Keratinocyte (primary cell): ENCODE data around the gene ZNF135. TPM values are rescaled to one million over a fixed set of nuclear protein-coding genes. Genes with fewer than 3 reads are reported as not detected.

Experiments used
- DNase-seq: peaks from one replicate; pipeline ENCODE4 v3.0.0-alpha.2; 2011; ENCODE audit warnings: low read depth, missing footprints, low spot score
- FAIRE-seq: peaks from 2 replicates; lab custom pipeline; 2011; peaks lifted over from hg19 to GRCh38; lab: Jason Lieb, UNC
- H2AFZ ChIP-seq: 2 replicates; pipeline ENCODE4 v1.6.0; 2012; ENCODE audit warnings: low read length, control low read depth, inconsistent platforms; ENCODE audit not compliant: control insufficient read depth
- H3K27ac ChIP-seq: 2 replicates; pipeline ENCODE4 v1.5.1; 2011; ENCODE audit warnings: low read length; ENCODE audit not compliant: control insufficient read depth, insufficient read depth
- H3K27me3 ChIP-seq: 3 replicates; pipeline ENCODE4 v1.6.0; 2011; ENCODE audit warnings: low read length; ENCODE audit not compliant: control insufficient read depth, insufficient read depth; ENCODE audit errors: extremely low read depth
- H3K36me3 ChIP-seq, 2 experiments: 2 replicates in 1 of 2; 3 replicates in 1 of 2; pipeline ENCODE4 v1.5.1; 2011; ENCODE audit warnings: low read length in 2 of 2, mild to moderate bottlenecking in 1 of 2; ENCODE audit not compliant: control insufficient read depth in 2 of 2, insufficient read depth in 2 of 2; ENCODE audit errors: extremely low read depth in 1 of 2
- H3K4me1 ChIP-seq: 3 replicates; pipeline ENCODE4 v1.5.1; 2011; ENCODE audit warnings: low read length; ENCODE audit not compliant: control insufficient read depth, insufficient read depth; ENCODE audit errors: extremely low read depth
- H3K4me2 ChIP-seq: 3 replicates; pipeline ENCODE4 v1.6.0; 2011; ENCODE audit warnings: low read depth, low read length; ENCODE audit not compliant: control insufficient read depth, insufficient read depth; ENCODE audit errors: extremely low read depth
- H3K4me3 ChIP-seq, 3 experiments: fragments of 200-600 bp in 1 of 3; sonication (generic) in 1 of 3; 2 replicates in 2 of 3; 3 replicates in 1 of 3; pipeline ENCODE4 v1.5.1; 2011 to 2016; ENCODE audit warnings: low read length in 3 of 3, mild to moderate bottlenecking in 3 of 3, control low read depth in 2 of 3, inconsistent platforms in 1 of 3, low read depth in 1 of 3, mixed read lengths in 1 of 3, mixed run types in 1 of 3, moderate library complexity in 1 of 3; ENCODE audit not compliant: control insufficient read depth in 2 of 3, insufficient read depth in 2 of 3; ENCODE audit errors: extremely low read depth in 1 of 3
- H3K79me2 ChIP-seq: 2 replicates; pipeline ENCODE4 v1.6.0; 2012; ENCODE audit warnings: low read length; ENCODE audit not compliant: control insufficient read depth, insufficient read depth
- H3K9ac ChIP-seq: 3 replicates; pipeline ENCODE4 v1.6.0; 2011; ENCODE audit warnings: low read length; ENCODE audit not compliant: control insufficient read depth, insufficient read depth; ENCODE audit errors: extremely low read depth
- H3K9me1 ChIP-seq: 3 replicates; pipeline ENCODE4 v1.6.0; 2011; ENCODE audit warnings: low read length; ENCODE audit not compliant: control insufficient read depth, insufficient read depth; ENCODE audit errors: extremely low read depth
- H3K9me3 ChIP-seq: 2 replicates; pipeline ENCODE4 v1.5.1; 2012; ENCODE audit warnings: low read depth, low read length; ENCODE audit not compliant: control insufficient read depth
- H4K20me1 ChIP-seq: 3 replicates; pipeline ENCODE4 v1.6.0; 2011; ENCODE audit warnings: low read length; ENCODE audit not compliant: control insufficient read depth, insufficient read depth; ENCODE audit errors: extremely low read depth
- CTCF ChIP-seq, 3 experiments: IDR thresholded peaks in 1 of 3; conservative IDR thresholded peaks in 1 of 3; optimal IDR thresholded peaks in 1 of 3; 2 replicates in 2 of 3; 3 replicates in 1 of 3; pipeline versions ENCODE3 to v1.5.1; 2011; ENCODE audit warnings: low read length in 3 of 3, mild to moderate bottlenecking in 3 of 3, moderate library complexity in 2 of 3, control low read depth in 1 of 3, inconsistent platforms in 1 of 3; ENCODE audit not compliant: insufficient read depth in 2 of 3; ENCODE audit errors: extremely low read depth in 1 of 3
- EZH2 ChIP-seq: IDR thresholded peaks from one replicate; pipeline ENCODE4 v1.6.1; 2012; ENCODE audit warnings: inconsistent platforms, mild to moderate bottlenecking, low read length, moderate library complexity
- dilution Hi-C: fragments of 300-500 bp; cut with MboI; formaldehyde crosslinking; loops from one replicate; pipeline ENCODE4 v1.7.0; 2020; ENCODE audit warnings: low sequenced_read_pairs; ENCODE audit not compliant: extremely low pct_ligation_motif_present
- polyA plus RNA-seq, 5 experiments: library from polyadenylated mRNA; depleted of rRNA in 3 of 5; stranded (reverse) in 3 of 5; stranded (forward) in 1 of 5; unstranded in 1 of 5; fragments of >200 nt; gene quantifications; 1 replicate in 1 of 5; 2 replicates in 3 of 5; 3 replicates in 1 of 5; pipeline versions ENCODE4 v1.2.1 to v1.2.3, GENCODE V29; 2011 to 2012; ENCODE audit warnings: missing spikeins in 2 of 5, low read depth in 1 of 5, low replicate concordance in 1 of 5

The ZNF135 gene
- polyA plus RNA-seq, 1 donor (not counting 4 experiments of a cell fraction or from before 2014, with no cell fraction given) = 3.4 TPM

GRCh38 chr19:58009666-58010301 lies 49.3 kb upstream of the ZNF135 start:
- DNase-seq (peak; percentile 38), FAIRE-seq (peak; percentile 29)
- Histone ChIP-seq H3K9me1 (no peaks in the 10 kb centered on the region), H3K79me2 (peaks cover 7% of the 10 kb centered on the region), H3K4me2 (peak overlapping the region; percentile 93), H3K4me1 (peaks cover 14% of the 10 kb centered on the region), H3K9ac (peak overlapping the region; percentile 79), H3K4me3 (peak overlapping the region; percentile 46 to 85 (median 65)), H3K9me3 (peaks cover 24% of the 10 kb centered on the region), H3K27ac (peak overlapping the region; percentile 86), H4K20me1 (no peaks in the 10 kb centered on the region), H3K27me3 (no peaks in the 10 kb centered on the region), H2AFZ (peak overlapping the region; percentile 92), H3K36me3 (peaks cover 10 to 16% of the 10 kb centered on the region in 2 experiments)
- TF ChIP-seq CTCF (optimal IDR thresholded peaks at IDR 0.05 in 1 of 3, IDR thresholded peaks at IDR 0.05 in 1 of 3, conservative IDR thresholded peaks at IDR 0.05 in 1 of 3; ENCODE audit: extremely low read depth in 1 of 3, insufficient read depth in 2 of 3, low read length in 3 of 3) (no peak), EZH2 (no peak)
- dilution Hi-C loops = no loop called here

DNA sequence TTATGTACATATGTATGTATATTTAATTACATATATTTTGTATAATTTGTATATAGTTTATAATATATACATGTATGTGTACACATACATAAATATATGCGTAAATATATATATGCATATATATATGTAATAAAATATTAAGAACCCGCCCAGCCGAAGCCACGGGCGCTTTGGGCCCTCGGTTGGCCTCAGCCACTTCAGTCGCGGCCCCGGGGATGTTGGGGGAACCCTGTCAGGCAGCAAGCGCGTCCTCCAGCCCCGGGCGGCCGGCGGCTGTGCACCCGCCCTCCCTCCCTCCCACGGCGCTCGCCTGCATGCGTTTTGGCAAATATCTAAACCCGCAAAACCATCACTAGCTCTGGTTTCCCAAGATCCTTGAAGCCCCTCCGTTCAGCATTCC lies 48.6 kb upstream of the ZNF135 start:
- no peak for FAIRE-seq
- TF ChIP-seq CTCF (optimal IDR thresholded peaks at IDR 0.05 in 1 of 3, IDR thresholded peaks at IDR 0.05 in 1 of 3, conservative IDR thresholded peaks at IDR 0.05 in 1 of 3; ENCODE audit: extremely low read depth in 1 of 3, insufficient read depth in 2 of 3, low read length in 3 of 3) = no peak
- no peak for TF ChIP-seq EZH2
- H3K9me3 ChIP-seq = peaks cover 22% of the 10 kb centered on the region
- no peak overlapping the region for H3K27ac ChIP-seq
- H3K4me1 ChIP-seq = peaks cover 14% of the 10 kb centered on the region
- H3K9ac ChIP-seq = no peak overlapping the region
- no peaks in the 10 kb centered on the region for H3K27me3 ChIP-seq
- H4K20me1 ChIP-seq = no peaks in the 10 kb centered on the region
- no peak overlapping the region for H2AFZ ChIP-seq
- peaks cover 7 to 13% of the 10 kb centered on the region in 2 experiments for H3K36me3 ChIP-seq
- no peak for DNase-seq
- dilution Hi-C loops = no loop called here
- no peaks in the 10 kb centered on the region for H3K9me1 ChIP-seq
- H3K79me2 ChIP-seq = peaks cover 3% of the 10 kb centered on the region
- H3K4me2 ChIP-seq = peak overlapping the region; percentile 93
- H3K4me3 ChIP-seq = no peak overlapping the region
